ENCODE results near the gene HAO2.

- TF ChIP-seq CTCF (IDR thresholded peaks at IDR 0.05; ENCODE audit: borderline replicate concordance, extremely low read depth, low read length, poor library complexity, severe bottlenecking) (no peak), EZH2 (IDR thresholded peaks at IDR 0.05; ENCODE audit: borderline replicate concordance, low read depth, low read length, severe bottlenecking) (no peak)
These were observed 23.2 kb upstream of the HAO2 start for GRCh38 chr1:119345398-119345797.
